Adrenal gland (tissue), 5 donors: ENCODE results near the gene BANF2.

Experiments used
- CTCF ChIP-seq, 6 experiments: fragments of 450-650 bp in 4 of 6; fragments of 200-600 bp in 2 of 6; sonication (generic) in 1 of 6; IDR thresholded peaks; 1 replicate in 5 of 6; 2 replicates in 1 of 6; pipeline versions ENCODE4 v1.5.1 to v1.8.0; 2016 to 2021; ENCODE audit warnings: antibody characterized with exemption in 6 of 6, mild to moderate bottlenecking in 2 of 6, moderate library complexity in 1 of 6
- POLR2A ChIP-seq, 2 donors: fragments of 450-650 bp; IDR thresholded peaks; one replicate each; pipeline ENCODE4 v1.6.1; 2017; ENCODE audit warnings: antibody characterized with exemption in 2 of 2, mild to moderate bottlenecking in 2 of 2, moderate library complexity in 1 of 2
- donor health status: DM: no; HTN: no; CAD: no.

GRCh38 chr20:17753516-17753915 lies 53.8 kb downstream of the BANF2 start:
- TF ChIP-seq CTCF (IDR thresholded peaks at IDR 0.05) (no peak), POLR2A (IDR thresholded peaks at IDR 0.05) (no peak)
